Superior temporal gyrus (tissue), 1 donor: ENCODE data around the gene TMEM154.

Experiments used
- DNase-seq: peaks from one replicate; pipeline ENCODE4 v3.0.0-alpha.2; 2016; ENCODE audit errors: extremely low spot score

The TMEM154 gene

DNA sequence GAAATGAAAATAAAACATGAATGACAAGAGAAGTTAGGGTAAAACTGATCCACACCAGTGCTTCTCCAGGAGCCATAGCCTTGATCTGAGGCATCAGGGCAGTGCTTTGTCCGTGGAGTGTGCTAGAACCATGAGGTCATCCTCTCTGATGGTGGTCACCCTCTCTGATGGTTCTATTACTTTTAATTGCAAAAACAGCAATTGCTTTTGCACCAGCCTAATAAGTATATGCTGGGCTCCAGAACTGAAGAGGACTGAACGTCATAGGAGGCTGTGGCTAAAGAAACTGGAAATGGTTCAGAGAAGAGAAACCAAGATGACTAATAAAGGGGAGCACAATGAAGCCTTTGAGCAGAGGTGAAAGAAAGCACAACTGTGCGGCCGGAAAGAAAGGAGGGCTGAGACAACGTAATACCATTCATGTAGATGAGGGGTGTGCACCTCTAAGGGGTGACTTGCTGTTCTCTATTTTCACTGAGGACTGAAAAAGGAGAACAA, 17.0 kb upstream of the TMEM154 start:
- peak; percentile 64 for DNase-seq

- DNase-seq: no peak
Measured at GRCh38 chr4:152693871-152694270, 14.1 kb upstream of the TMEM154 start.

DNA sequence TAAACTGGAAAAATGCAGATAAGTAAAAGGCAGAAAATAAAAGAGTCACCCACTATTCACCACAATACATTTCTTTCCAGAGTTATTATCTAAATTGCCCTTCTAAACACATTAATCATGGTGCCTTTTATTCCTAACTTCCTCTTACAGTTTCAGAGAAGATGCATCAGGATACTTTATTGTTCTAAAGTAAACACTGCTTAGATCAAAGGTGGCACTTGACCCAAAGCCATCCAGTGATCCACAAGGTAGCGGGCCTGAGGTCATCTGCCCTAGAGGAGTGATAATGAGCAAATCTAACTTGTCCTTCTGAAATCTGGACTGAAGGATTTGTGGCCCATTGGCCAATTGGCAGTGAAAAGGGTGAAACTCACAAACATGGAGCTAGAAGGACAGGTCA, 12.0 kb upstream of the TMEM154 start:
- no peak for DNase-seq

DNA sequence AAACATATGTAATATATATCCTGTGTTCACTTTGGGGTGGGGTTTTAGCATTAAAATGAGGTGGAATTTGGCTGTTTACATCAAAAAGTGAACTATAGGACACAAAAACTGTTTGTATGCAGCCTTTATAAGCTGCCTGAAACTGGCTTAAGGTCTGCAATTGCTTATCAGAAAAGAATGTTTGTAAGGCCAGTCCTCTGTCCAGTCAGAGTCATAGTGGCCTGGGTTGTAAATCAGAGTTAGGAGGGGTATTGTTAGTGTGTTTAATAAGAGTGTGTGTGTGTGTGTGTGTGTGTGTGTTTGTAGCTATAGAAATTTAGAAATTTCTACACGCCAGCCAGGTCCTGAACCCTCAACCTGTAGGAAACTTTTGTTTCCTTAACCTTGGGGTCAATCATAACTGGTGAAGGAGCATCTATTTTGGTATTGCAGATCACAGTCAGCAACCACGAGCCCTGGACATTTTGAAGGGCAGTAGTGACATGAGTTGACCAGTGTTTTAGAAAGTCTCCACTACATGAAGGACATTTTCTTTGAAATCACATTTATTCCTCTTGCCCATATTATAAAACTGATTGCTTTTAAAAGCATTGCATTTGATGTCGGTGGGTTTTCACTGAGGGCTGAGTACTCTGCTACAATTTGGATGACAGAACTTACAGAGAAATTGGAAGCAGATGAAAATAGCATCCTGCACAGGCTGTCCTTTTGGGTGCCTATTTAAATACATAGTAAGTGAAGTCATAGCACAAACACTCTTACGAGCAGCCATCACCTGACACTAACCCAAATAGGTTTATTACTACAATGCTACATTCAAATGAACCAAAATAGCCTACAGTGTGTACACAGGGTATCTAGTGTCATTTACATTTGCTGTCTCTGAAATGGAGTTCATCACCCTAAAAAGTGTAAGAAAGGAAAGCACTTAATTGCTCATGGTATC, 11.2 kb upstream of the TMEM154 start:
- no peak for DNase-seq

GRCh38 chr4:152689615-152690501, 10.1 kb upstream of the TMEM154 start:
- no peak for DNase-seq

GRCh38 chr4:152687974-152688599, 8.3 kb upstream of the TMEM154 start:
- no peak for DNase-seq

GRCh38 chr4:152686452-152687013, 6.7 kb upstream of the TMEM154 start:
- no peak for DNase-seq

DNA sequence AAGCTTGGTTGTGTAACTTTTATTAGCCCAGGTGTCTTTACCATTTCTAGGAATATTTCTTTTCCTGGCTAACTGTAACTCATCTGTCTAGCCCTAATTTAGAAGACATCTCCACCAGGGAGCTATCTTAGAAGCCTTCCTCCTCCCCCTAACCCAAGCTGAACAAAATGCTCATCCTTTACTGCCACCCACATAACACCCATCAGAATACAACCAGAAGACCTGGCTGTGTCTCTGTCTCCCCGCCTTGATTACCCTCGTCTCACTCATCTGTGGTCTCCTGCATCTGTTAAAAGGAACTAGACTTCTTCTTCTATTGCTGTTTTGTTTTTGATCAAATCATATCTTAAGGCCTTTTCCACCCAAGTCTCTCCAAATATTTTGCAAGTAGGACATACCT, 4.8 kb upstream of the TMEM154 start:
- no peak for DNase-seq

GRCh38 chr4:152684007-152684406, 4.2 kb upstream of the TMEM154 start:
- no peak for DNase-seq

DNA sequence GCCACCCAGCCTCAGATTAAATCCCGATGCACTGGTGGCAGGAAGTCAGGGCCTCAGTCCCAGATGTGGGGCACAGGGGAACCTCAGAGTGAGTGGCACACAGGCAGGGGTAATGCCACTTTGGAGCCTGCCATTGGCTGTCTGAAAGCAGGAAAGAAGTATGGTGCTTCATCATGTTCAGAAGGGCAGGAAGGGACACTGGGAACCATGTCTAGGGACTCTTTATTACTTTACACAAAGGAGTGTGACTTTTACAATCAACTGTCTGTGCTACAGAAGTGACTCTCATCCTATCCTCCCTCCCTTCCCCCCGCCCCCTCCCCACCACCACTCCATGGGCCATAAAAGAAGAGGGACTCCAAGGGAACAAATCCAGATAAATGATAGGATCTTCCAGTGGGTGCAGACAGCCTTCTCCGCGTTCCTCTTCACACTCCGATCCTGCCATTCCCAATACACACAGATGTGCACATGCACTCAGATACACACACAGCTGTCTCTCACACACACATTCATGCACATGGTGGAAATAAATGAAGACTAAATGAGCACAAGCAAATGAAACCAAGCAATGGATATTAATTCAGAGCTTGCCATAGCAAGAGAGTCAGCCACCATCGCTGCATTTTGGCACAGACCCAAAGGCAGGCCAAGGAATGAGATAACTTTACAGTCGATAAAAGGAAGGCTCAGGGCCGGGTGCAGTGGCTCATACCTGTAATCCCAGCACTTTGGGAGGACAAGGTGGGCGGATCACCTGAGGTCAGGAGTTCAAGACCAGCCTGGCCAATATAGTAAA, 2.5 kb upstream of the TMEM154 start:
- DNase-seq: no peak

DNA sequence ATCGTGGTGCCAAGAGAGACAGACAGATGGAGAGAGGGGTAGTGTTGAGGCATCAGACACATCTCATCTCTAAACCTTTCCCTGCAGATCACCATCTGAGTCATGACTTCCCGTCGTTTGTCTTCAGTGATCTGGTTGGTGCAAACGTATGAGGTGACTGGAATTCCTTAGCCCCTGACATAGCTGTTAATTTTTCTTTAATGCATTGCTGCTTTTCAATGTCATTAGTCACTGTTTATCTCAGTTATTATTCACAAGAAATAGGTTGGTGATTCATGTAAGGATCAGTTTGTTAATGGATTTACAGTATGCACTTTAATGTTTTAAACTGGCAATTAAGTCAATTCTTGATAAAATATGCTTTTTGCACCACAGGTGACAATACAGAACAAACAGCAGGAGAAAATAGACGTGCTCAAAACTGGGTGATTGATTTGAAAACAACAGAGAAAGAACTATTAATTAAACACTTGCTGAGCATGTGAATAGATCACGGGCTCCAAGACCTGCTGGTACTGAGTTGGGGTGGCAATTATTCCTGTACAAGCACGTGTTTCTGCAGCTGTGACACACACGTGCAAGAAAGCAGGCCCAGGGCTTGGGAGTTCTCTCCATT, 1.3 kb upstream of the TMEM154 start:
- no peak for DNase-seq

GRCh38 chr4:152678841-152679240, 956 bp downstream of the TMEM154 start:
- no peak for DNase-seq

GRCh38 chr4:152677117-152677516, 2.7 kb downstream of the TMEM154 start:
- DNase-seq: no peak

DNA sequence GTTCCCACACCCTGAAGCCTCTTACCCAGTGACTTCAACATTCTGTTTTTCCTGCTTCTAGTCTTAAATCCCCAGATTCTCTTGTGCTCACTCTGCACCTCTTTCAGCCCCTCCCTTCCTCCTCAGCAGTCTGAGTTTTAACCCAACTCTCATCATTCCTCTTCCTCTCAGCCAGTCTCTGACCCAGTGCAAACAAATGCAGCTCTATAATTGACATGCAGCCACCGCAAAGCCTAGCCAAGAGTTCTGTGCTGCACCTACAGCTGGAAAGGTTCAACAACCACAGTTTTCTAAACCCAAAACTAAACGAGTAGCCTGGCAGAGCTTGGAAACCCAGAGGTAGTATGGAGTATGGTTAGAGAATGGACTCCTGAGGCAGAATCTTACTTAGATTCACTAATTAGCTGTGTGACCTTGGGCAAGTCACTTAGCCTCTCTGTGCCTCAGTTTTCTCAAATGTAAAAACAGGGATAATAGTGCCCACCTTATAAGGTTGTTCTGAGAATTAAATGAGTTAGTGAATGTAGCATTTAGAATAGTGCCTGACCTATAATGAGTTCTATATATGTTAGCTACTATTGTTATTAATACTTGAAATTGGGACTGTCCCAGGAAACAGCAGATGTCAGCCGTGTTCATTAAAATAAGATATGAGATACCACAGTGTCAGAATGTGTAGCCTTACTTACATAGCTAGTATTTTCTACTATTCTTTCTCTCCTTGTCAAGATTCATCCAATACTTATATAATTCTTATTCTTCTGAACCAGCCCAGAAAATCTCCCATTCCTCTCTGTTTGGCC, 3.5 kb downstream of the TMEM154 start:
- DNase-seq: no peak

GRCh38 chr4:152674359-152674758, 5.4 kb downstream of the TMEM154 start:
- no peak for DNase-seq

GRCh38 chr4:152673489-152673888, 6.3 kb downstream of the TMEM154 start:
- DNase-seq: no peak

- DNase-seq: no peak
Measured at GRCh38 chr4:152672206-152673092, 7.3 kb downstream of the TMEM154 start.

- no peak for DNase-seq
Measured at GRCh38 chr4:152668338-152668964, 11.3 kb downstream of the TMEM154 start.
